Fibroblast of skin of left biceps (primary cell): ENCODE measurements around the gene DR1.
"Not testable (repeated sequence)": the region's sequence is repeated elsewhere in the genome, so short reads cannot be mapped to it uniquely, and the experiment has no call there.

Source experiments
- DNase-seq, 2 experiments: peaks; one replicate each; pipeline ENCODE4 v3.0.0-alpha.2; 2013; ENCODE audit warnings: low read depth in 2 of 2

DR1 gene

DNA sequence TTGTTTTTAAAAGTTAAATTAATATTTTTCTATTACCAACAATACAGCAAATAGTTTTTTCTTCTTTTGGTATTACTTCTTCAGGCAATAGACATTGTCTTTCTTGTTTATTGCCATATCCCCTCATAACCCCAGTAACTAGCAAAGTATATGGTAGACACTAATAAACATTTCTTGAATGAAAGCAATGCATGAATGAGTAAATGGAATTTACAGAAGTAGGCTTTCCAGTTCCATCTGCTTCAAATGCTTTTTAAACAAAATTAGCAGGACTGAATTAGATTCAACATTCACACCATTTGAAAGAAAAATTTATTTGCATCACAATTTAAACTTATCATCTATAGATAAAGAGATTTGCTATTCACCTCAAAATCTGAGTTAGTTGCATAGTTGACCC lies 5.6 kb upstream of the DR1 start:
- DNase-seq = no peak

DNA sequence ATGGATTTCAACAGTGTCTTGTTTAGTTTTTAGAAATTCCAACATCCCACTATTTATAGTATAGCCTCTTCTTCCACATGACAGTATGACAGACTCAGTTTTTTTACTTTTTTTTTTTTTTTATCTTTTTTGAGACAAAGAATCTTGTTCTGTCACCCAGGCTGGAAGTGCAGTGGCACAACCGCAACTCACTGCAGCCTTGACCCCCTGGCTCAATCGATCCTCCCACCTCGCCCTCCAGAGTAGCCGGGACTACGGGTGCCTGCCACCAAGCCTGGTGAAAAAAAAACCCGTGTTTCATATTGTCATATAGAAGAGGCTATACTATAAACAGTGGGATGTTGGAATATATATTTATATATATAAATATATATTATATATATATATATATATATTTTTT lies 1.2 kb upstream of the DR1 start:
- no peak for DNase-seq

DNA sequence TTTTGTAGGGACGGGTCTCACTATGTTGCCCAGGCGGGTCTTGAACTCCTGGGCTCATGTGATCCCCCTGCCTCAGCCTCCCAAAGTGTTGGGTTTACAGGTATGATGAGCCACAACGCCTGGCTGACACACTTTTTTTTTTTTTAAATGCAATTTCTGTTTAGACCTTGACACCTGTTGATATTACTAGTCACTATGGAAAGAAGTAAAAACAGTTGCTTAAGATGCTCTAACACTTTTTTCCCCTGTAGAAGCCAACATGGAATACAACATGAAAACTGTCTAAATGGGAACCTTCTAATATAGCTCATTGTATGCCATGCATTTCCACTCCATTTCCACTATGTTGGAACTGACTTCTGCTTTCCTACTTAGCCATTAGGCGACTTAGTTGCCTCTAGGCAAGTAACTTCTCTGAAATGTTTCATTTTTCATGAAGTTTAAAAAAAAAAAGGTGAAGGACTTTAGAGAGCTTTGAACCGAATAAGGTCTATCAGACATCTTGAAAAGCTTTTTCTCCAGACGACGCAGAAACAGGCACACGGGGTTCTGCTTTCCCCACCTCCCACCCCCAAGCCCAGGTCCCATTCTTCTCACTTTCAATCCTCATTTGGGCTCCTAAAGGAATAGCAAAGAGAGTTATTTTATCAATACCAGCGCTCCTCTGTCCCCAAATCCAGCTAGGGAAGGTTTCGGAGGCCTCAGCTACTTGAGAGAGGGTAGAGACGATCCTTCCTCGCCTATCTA lies 648 bp upstream of the DR1 start:
- no peak for DNase-seq

DNA sequence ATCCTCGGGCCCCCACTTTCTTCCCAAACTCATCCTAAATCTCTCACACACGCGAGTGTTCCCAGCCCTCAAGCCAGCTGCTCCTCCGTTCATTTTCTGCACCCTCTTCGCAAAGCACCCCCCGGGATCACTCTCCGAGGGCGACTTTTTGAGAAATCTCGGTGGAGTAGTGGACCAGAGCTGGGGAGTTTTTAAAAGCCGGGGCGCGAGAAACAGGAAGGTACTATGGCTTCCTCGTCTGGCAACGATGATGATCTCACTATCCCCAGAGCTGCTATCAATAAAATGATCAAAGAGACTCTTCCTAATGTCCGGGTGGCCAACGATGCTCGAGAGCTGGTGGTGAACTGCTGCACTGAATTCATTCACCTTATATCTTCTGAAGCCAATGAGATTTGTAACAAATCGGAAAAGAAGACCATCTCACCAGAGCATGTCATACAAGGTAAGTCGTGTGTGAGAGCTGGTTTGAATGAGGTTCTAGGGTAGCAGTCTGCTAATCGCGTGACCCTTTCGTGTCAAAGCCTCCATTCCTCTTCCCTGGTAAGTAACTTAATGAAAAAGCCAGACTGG lies 800 bp downstream of the DR1 start:
- no peak for DNase-seq

DNA sequence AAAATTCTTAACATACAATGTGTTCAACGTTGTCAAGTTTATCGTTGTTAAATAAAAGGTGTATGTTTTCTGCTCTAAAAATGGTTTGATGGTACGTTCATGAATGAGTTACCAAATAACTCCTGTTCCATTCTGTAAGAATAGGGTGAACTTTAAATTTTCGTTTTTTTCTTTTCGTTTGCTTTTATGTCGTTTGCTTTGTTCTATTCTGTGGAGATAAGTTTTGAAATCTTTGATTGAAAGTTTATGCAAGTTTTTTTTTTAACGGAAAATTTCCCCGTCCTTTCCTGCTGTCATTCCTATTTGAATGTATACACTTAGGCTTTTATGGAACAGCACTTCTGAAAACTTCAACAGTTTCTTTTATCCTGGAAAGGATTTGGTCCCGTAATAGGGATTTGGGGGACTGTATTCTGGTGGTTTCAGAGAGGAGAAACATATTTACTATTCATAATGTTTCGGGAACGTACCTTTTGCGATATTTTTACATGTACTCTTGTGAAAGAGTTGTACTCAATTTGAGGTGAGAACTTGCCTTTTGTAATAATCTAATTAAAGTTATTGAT lies 1.7 kb downstream of the DR1 start:
- no peak for DNase-seq

DNA sequence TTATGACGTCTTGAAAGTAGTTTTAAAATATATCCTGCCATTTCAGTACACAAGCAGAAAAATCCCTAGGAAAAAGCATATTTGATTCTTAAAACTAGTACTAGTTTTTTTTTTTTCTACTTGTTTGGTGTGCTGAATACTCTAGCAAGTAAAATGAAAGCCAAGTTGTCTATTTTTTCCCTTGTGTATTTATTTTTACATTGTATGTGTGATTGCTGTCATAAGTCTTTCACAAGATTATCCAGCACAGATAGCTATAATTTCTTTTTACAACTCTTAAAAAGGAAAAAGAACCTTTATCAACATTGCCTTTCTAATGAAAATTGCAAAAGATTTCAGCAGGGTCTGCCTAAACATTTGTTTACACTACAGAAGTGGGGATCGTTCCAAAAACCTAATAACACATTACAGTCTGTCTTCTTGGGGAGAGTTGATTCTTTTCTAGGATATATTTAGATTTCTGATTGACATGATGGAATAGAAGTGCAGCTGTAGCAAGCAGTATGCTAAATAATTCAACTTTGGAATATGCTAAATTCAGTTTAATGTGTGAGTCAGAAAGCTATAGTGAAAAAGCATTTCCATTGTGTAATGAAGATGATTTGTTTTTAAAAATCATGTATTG lies 2.5 kb downstream of the DR1 start:
- DNase-seq = no peak

DNA sequence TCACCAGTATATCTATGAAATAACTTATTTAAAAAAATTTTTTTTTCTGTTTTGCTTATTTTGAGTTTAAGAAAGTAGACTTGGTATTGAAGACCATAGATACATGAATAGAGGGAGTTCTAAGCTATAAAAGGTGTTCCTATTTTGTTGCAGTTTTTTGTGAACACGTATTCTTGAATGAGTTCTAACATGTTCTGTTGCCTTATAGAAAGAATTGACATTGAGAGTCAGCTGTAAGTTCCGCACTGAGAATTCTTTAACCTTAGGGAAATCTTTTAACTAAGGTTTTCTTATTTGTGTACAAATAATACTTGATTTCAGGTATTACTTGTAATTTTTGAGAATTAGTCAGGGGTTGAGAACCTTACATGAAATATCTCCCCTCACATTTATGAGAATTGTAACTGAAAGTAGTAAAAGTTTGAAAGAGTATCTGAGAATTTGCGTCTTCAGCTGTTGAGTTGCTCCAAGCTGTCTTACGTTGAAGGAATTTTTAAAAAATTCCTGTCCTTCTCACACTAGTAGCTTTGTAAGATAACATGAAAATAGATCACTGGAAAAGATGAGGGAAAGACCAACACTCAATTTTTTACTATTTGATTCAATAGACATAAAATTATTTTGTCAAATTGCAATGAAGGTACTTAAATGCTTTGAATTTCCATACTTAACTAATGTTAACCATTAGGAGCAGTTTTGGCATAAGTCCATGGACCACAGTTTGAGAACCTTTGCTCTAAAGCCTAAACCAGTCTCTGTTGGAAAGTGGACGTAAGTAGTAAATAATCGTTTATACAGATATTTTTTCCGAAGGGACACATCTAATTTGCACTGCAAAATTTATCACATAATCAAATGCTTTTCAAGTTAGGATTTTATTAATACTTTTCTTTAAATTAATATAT lies 3.8 kb downstream of the DR1 start:
- no peak for DNase-seq

DNA sequence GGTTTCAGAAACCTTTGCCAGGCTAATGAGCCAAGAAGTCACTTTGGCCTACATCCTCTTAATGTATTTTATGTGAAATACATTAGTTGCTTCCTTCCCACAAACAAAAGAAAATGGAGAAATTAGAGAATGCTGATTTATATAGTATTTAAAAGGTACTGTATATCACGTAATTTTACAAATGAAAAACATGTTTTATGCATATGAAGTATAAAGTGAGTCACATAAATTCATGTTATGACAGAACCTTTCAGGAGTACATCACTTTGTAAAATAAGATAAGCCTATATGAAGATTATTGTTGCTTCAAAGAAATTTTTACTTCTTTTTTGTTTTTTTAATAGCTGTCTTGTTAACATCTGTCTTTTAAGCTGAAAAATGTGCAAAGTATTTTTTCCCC lies 4.6 kb downstream of the DR1 start:
- DNase-seq = no peak

DNA sequence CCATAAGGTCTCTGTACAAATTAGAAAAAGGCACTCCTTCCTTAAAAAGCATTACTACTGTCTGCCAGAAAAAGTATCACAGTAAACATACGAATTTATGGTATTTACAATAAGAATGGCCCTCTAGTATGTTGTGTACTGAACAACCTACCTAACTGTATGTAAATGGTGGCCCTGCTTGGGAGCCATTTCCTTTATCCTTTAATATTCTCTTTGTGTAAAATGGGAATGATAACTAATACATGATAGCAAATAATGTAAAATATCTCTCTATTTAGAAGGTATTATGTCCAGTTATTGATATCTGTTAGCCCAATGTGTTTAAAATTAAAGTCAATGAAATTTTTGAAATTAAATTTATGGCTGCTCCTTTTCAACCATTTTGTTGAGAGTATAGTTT lies 5.2 kb downstream of the DR1 start:
- DNase-seq = no peak

DNA sequence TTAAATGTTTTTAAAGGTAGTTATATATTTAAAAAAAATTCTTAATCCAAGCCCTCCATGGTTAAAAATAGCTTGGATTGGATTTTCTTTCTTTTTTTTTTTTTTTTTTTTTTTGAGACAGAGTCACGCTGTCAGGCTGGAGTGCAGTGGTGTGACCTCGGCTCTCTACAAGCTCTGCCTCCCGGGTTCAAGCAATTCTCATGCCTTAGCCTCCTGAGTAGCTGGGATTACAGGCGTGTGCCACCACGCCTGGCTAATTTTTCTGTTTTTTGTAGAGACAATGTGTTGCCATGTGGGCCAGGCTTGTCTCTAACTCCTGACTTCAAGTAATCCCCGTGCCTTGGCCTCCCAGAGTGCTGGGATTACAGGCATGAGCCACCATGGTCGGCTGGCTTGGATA lies 5.6 kb downstream of the DR1 start:
- not testable (repeated sequence) for DNase-seq

DNA sequence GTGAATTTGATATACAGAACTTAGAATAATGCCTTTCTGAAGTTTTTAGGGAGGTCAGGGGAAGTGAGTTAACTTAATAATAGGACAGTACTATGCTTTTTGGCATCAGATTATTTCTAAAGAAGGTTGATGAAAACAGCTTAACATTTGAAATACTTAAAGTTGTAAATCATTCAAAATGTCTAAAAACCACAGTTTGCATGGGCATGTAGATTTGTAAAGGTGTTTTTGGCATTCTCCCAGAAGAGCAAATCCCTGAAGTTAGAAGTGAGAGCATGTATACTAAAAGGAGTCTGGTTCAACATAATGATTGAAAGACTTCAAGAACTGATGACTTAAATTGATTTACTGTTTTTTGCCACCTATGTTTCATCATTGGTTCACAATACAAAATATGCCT lies 6.7 kb downstream of the DR1 start:
- DNase-seq = no peak

DNA sequence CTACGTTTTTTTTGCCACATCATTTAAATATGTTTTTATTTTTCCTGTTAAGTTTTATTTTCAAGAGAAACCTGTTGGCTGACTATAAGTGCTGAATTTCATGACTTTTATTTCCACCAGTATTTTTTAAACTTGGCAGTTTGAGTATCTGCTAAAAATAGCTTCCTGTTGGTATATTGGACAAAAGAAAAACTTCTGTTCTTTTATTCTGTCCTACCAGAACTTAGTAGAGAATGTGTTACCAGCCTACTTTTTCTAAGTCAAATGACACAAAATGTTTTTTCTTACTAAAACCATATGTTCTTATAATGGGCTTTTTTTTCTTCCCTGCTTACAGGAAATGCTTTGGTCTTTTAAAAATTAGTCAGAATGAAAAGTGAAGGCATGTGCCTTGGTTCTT lies 7.6 kb downstream of the DR1 start:
- peak; percentile 20 to 31 for DNase-seq

DNA sequence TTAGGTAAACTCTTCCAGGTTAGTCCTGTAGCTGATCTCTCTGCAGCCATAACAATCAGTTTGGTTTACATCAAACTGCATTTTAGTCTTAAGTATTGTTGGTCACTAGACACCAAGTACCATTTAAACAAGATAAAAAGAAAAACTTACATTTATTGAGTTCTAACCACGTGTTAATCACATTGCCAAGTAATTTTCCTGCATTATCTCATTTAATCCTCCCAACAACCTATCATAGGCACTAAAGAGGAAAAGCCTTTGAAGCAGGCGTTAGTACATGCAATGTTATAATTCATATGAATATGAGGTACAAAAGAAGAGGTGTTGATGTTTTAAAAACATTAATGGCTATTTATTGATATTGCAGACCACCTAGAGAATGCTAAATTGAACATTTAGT lies 9.0 kb downstream of the DR1 start:
- DNase-seq = no peak

DNA sequence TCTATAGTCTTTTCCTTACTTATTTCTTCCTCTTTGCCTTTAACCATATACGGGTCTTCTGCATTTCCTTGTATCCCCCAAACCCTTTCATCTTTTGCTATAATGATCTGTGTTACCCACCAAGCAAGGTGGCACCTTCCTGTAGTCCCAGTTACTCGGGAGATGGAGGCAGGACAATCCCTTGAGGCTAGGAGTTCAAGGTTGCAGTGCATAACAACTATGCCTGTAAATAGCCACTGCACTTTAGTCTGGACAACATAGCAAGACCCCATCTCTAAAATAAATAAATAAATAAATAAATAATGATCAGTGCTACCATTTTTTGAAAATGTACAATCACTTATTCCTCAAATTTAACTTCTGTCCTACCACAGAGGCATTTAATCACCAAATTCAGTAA lies 11.5 kb downstream of the DR1 start:
- no peak for DNase-seq

DNA sequence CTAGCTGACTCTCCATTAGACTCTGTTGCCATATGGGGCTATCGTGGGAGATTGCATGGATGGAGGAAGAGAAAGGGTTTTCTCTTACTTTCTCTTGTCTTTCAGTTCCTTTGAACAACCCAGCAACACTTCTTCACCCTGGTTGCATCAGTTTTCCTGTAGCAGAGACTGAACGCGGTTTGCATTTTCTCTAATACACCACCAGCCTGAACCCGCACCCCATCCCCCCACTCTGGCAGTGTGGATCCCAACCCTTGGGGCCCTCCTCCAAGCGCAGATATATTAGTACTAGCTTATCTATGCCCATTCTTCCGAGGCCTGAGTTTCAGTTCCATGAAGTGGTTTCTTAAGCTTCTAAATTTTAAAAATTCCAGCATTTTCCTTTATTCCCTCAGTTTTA lies 12.6 kb downstream of the DR1 start:
- DNase-seq = no peak

DNA sequence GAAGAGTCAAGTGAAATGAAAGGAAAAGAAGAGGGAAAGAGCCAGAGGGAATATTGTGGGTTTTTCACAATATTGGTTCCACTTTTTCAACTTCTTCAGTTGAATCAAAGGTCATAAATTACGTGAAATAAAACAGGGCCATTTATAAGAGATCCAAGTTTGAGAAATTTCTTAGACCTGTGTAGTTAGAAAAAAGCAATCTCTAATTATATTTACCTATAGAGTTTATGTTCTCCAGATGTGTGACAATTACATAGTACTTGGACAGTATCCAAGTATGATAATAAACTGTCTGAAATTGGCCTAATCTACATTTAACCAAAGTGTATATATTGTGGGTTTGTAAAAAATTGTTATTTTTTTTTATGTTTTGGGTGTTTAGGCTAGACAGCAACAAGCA lies 14.4 kb downstream of the DR1 start:
- DNase-seq = no peak

DNA sequence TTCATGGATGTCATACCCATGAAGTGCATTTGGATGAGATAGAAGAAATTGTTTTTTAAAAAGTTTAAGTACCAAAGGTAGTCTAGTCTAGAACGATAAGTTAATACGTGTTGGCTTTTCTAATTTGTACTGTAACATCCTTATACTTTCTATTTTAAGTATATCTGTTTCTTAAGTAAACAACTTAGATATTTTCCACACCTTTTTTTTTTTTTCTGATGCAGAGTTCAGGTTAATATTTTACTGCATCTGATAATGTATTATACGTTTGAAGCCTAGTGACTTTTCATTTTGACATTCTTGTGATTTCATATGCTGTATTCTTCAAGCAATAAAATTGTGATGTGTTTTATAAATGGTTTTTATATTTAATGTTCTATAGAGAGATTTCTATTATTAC lies 16.5 kb downstream of the DR1 start:
- no peak for DNase-seq

DNA sequence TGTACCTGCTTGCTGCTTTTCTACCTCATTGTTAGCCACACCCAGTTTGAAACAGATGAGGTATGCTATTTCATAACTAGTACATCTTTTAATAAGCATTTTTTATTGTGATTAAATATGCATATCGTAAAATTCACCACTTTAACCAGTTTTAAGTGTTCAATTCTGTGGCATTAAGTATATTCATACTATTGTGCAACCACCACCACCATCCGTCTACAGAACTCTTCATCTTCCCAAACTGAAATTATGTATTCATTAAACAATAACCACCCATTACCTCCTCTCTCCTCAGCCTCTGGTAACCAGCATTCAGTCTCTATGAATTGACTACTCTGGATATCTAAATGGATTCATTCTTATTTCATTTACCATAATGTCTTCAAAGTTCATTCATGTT lies 20.1 kb downstream of the DR1 start:
- DNase-seq = no peak

DNA sequence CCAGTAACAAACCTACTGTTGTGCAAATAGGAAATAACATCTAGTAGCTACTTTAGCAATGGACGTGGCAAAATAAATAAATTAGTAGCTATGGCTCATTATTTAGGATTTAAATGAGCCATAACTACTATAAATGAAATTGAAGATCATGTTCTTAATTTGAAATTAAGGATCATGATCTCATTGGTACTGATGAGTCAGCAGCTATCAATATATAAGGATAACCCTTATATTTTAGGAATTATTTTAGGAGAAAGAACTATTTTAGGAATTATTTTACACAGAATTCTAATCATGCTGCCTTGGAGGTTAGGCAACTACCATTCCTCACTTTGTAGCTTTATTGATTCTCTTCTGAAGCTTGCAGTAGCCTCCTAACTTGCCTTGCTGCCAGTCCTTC lies 24.0 kb downstream of the DR1 start:
- no peak for DNase-seq

DNA sequence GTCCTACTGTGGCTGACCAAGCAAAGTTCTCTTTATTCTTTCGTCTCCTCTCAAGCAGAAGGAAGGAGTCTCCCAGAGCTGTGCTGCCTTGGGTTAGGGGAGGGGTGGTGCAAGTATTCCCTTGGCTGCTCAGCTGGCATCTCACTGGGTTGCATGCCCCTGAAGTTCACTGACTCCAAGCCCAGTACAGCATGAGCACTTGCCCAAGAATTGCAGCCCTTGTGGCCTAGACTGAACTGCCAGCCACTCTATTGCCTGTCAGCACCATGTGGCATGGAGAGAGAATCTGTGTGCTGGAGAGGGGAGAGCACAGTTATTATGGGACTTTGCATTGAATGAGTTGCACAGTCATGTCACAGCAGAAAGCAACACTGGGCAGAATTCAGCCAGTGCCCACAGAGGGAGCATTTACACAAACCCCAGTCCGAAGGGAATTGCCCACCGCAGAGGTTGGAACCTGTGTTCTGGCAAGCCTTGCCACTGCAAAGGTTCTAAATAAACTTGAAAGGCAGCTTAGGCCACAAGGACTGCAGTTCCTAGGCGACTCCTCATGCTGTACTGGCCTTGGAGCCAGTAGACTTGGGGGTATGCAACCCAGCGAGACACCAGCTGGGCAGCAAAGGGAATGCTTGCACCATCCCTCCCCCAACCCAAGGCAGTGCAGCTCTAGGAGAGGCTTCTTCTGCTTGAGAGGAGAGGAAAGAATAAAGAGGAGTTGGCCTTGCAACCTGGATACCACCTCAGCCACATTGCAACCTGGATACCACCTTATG lies 28.8 kb downstream of the DR1 start:
- no peak for DNase-seq

DNA sequence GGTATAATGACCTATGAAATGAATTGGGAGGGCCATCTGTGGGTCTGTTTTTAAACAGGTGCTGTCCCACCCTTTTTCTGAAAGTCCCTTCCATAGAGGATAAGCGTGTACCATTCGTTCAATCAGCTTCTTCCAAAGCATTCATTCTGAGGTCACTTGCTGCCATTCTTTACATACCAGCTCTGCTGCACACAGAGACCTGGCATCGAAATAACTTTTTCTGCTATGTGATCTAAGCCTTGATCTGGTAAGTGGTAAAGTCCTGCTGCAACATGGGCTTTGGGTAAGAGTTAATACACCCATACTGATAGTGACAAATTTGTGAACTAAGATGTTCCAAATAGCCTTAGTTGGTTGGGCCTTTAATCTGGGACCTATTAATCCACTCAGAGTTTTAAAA lies 38.9 kb downstream of the DR1 start:
- DNase-seq = no peak
